GM21737 (cell line): ENCODE data around the gene CASP2.
"Not testable (repeated sequence)": the region's sequence is repeated elsewhere in the genome, so short reads cannot be mapped to it uniquely, and the experiment has no call there.

ENCODE experiments used
- ATAC-seq: cut with Tn5 transposase; IDR thresholded peaks from one replicate; pipeline ENCODE4 v1.9.1; 2021; ENCODE audit warnings: mild to moderate bottlenecking, moderate library complexity; ENCODE audit not compliant: unreplicated experiment

The CASP2 gene

GRCh38 chr7:143289888-143290287 is 1.7 kb downstream of the CASP2 start:
- ATAC-seq, result not testable (repeated sequence)

DNA sequence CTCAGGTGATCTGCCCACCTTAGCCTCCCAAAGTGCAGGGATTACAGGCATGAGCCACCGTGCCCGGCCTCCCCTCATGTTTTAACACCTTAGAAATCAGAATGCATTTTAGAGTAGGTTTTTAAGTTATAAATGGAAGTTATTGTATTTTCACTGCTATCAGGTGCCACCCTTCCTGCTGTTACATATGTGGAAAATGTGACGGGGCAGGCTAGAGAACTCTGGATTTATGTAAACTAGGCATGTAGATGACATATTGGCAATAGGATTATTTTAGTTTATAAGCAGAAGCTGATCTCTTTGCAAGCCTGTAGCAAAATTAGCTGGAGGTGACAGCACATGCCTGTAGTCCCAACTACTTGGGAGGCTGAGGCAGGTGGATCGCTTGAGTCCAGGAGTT is 2.1 kb downstream of the CASP2 start:
- ATAC-seq, result no peak

GRCh38 chr7:143292876-143293275 is 4.7 kb downstream of the CASP2 start:
- no peak for ATAC-seq

- ATAC-seq, result no peak
Measured at GRCh38 chr7:143295870-143296269, 7.7 kb downstream of the CASP2 start.

- ATAC-seq, result no peak
Measured at GRCh38 chr7:143296686-143297085, 8.5 kb downstream of the CASP2 start.

DNA sequence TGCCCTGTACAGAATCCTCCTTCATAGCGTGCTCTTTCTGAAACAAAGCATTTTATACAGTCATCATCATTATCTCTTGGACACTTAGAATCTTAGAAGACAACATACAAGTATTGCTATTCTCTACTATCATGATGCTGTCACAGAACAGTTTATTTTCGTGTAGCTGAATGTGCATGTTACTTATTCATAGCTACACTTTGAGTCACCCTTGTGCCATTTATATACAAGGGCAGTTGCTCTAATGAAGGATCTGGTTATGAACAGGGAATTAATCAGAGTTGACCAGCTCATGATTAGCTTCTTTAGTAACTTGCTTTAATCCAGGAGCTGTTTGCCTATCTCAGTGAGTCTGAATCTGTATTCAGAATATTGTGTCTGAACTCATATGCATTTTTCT is 11.2 kb downstream of the CASP2 start:
- no peak for ATAC-seq

DNA sequence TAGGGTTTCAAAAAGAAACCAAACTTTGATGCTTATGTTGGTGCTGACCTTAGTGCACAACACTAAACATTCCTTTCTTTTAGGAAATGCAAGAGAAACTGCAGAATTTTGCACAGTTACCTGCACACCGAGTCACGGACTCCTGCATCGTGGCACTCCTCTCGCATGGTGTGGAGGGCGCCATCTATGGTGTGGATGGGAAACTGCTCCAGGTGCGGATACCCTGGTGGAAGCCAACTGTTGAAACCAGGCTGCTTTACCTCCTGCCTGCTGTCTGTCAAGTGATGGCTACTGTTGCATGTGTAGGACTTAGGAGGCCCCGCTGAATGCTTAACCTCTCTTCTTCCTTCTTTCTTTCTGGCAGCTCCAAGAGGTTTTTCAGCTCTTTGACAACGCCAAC is 11.7 kb downstream of the CASP2 start:
- ATAC-seq, result no peak

GRCh38 chr7:143300959-143301935 is 13.1 kb downstream of the CASP2 start:
- ATAC-seq, result no peak

DNA sequence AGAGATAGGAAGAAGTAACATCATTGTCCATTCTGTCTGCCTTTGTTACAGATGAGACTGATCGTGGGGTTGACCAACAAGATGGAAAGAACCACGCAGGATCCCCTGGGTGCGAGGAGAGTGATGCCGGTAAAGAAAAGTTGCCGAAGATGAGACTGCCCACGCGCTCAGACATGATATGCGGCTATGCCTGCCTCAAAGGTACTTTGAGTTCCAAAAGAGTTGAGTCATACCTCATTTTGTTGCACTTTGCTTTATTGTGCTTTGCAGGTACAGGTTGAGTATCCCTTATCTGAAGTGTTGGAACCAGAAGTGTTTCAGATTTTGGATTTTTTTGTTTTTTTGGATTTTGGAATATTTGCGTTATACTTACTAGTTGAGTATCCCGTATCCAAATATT is 15.6 kb downstream of the CASP2 start:
- ATAC-seq, result no peak

- no peak for ATAC-seq
Measured at GRCh38 chr7:143304938-143305337, 16.8 kb downstream of the CASP2 start.

DNA sequence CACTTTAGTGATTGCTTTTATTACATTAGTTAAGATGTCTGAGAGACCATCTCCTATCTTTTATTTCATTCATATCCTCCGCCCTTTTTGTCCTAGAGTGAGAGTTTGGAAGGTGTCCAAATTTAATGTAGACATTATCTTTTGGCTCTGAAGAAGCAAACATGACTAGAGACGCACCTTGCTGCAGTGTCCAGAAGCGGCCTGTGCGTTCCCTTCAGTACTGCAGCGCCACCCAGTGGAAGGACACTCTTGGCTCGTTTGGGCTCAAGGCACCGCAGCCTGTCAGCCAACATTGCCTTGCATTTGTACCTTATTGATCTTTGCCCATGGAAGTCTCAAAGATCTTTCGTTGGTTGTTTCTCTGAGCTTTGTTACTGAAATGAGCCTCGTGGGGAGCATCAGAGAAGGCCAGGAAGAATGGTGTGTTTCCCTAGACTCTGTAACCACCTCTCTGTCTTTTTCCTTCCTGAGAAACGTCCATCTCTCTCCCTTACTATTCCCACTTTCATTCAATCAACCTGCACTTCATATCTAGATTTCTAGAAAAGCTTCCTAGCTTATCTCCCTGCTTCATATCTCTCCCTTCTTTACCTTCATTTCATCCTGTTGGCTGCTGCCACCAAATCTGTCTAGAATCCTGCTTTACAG is 17.4 kb downstream of the CASP2 start:
- ATAC-seq, result no peak

GRCh38 chr7:143308632-143309031 is 20.5 kb downstream of the CASP2 start:
- no peak for ATAC-seq

- no peak for ATAC-seq
Measured at GRCh38 chr7:143314127-143314526, 26.0 kb downstream of the CASP2 start.

- ATAC-seq, result no peak
Measured at GRCh38 chr7:143315776-143316175, 27.6 kb downstream of the CASP2 start, which contains the start of gene CLCN1. CLCN1 (plus strand) TSS chr7:143316111; CDS start chr7:143316213, 102 bp downstream.

DNA sequence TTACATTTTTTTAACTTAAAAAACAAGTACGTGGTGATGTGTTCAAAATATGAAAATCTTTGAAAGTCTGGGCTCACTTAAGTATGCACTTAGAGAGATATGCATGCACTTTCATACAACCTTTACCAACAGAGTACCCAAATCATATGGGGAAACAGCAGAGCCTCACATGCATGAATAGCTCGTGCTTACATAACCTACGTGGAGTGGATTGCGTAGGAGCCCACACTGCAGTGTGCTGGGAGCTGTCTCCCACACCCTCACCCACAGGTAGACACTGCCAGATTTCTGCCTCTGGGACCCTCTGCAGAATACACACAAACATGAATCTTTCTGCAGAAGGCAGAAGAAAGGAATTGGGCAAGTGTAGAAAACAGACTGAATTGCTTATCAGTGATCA is 28.3 kb downstream of the CASP2 start:
- ATAC-seq, result no peak

DNA sequence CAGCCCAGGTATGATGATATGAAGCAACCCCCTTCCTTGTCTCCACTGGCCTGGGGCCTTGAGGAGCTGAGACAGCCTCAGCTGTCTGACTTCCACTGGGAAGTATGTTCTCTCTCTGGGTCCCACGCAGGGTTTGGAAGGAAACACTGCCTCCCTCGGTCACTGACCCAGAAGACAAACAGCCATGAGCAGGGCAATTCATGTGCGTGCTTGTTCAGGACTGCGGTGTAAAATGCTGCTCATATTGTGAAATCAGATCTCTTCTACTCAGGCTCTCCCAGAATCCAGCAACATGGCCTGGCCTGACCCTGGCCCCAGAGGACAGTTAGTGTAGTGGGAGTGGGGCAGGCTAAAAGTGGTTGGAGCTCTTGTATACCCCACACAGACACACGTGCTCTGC is 30.5 kb downstream of the CASP2 start:
- no peak for ATAC-seq

DNA sequence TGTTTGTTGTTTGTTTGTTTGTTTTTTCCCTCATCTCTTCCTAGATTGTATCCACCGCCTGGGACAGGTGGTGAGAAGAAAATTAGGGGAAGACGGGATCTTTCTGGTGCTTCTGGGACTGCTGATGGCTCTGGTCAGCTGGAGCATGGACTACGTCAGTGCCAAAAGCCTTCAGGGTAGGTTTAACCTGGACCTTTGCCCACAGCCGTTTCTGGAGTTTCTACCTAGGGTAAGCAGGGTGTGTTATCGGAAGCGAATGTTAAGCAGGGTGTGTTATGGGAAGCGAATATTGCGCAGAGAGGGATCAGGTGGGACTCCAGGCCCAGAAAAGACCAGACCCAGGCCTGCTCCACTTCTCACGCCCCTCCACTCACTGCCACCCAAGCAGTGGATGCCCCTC is 32.5 kb downstream of the CASP2 start:
- ATAC-seq, result no peak

DNA sequence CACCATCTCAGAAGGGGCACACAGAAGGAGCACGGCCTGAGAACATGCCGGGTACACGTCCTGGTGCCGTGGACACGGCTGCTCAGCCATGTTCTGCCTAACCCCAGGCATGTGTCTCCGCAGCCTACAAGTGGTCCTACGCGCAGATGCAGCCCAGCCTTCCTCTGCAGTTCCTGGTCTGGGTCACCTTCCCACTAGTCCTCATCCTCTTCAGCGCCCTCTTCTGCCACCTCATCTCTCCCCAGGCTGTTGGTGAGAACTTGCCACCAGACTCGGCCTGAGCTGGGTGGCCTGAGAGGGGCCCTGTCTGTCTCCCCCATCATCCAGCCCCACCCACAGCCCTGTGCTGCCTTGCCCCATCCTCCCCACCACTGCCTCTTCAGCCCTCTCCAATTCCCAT is 33.1 kb downstream of the CASP2 start:
- no peak for ATAC-seq

- no peak for ATAC-seq
Measured at GRCh38 chr7:143321734-143322133, 33.6 kb downstream of the CASP2 start.

- no peak for ATAC-seq
Measured at GRCh38 chr7:143322760-143323633, 34.8 kb downstream of the CASP2 start.

DNA sequence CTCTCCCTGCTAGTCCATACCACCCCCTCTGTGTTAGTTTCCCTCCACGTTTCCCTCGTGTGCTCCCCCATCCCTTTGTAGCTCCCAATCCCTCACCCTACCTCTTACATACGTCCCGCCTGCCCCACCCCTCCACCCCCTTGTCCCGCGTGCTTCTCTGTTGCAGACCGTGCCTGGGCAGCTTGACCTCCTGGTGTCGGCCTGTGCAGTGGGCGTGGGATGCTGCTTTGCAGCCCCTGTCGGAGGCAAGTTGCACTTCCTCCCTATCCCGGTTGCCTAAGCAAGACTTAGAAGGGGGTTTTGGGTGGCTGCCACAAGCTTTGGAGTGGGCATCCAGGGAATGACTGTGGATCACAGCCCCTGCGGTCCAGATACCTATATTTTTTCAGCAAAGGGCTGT is 35.5 kb downstream of the CASP2 start:
- ATAC-seq, result no peak
